ENCODE measurements around the gene TRIM28.

The TRIM28 gene

DNA sequence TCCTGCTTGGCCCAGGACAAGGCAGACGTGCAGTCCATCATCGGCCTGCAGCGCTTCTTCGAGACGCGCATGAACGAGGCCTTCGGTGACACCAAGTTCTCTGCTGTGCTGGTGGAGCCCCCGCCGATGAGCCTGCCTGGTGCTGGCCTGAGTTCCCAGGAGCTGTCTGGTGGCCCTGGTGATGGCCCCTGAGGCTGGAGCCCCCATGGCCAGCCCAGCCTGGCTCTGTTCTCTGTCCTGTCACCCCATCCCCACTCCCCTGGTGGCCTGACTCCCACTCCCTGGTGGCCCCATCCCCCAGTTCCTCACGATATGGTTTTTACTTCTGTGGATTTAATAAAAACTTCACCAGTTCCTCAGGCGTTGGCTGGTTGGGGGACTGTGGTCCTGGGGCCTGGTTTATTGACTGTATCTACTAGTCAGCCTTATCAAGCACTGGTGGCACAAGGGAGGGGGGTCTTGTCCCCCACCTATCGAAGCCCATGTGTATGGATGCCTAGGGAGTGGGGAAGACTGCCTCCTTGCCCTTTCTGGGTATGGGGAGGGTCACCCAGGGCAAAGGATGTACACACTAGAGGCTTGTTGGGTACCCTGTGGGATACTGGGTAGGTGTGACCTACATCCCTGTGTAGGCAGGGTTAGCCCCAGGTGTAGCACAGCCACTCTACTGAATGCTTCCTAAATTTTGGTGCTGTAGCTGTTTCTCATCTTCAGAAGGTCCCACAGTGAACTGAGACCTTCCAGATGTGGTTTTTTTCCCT, 6.7 kb downstream of the TRIM28 start:
- no peak for DNase-seq

GRCh38 chr19:58551123-58551497, 7.2 kb downstream of the TRIM28 start:
- DNase-seq, result no peak

GRCh38 chr19:58551577-58552471, 8.0 kb downstream of the TRIM28 start:
- DNase-seq, result no peak

GRCh38 chr19:58552655-58553054, 8.8 kb downstream of the TRIM28 start:
- no peak for DNase-seq

DNA sequence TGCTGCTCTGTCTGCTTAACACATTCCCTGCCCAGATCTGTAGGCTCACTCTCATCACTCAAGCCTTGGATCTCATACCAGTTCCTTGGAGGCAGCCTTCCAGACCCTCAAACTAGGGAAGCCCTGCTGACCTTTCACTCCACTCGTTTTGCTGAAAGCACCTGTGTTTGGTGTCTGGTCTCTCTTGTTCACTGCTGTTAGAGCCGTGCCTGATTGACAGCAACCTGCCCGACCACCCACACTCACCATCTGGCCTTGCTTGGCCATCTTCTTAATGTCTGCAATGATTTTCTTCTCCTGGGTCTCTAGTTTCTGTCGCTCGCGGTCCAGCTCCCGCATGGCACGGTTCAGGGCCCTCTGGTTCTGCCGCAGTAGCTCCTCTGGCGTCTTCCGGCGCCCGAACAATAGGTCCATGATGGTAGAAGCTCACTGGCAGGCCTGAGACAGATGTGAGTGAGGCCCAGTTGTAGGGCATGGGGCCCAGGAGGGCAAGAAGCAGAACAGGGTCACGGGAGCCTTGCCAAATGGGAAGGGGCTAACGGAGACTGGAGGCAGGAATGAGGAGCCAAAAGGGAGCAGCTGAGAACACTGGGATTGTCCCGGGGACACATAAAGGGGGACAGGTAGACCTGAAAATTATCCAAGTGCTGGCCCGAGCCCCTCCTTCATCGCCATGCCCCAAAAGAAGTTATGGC, 10.1 kb downstream of the TRIM28 start:
- DNase-seq, result no peak

DNA sequence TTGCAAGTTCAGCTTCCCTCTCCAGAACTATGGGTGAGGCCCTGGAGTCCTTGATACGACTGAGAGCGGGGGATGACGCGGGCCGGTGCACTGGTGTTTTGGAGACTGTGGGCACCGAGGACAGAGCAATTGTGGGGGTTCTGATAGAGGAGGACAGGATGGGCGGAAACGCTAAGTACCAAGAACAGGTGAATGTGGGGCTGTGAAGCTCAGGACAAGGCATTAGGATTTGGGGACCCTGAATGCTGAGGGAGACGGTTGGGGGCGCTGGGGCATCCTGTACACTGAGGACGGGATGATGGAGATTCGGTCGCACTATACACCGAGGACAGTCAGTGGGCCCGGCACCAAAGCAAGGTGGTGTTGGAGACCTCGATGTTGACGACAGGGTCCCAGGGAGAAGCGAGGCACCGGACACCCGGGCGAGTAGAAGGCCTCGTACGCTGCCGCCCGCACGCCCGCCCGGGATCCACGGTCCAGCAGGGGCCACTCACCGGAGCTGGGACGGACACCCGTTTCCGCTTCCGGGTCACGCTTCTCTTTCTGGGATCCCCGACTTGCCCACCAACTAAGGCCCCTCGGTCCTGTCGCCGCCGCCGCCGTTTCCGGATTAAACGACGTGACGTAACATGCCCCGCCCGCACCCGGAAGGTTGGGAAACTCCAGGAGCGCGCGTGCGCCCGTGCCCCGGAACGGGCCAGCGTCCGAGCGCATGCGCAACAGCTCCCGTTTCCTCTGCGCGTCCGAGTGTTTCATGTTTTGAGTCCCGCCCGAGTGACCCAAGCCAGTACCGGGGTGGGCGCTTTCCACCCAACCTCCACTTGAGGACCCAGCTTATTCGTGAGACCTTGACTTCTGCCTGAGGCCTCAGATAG, 10.9 kb downstream of the TRIM28 start, which contains the start of gene CHMP2A:
TSS of gene CHMP2A (minus strand) at position 612 of the 875 bp plus-strand sequence. CDS start 893 bp downstream, outside the sequence.
- DNase-seq, result no peak

- no peak for DNase-seq
Observed at GRCh38 chr19:58555369-58555885, 11.6 kb downstream of the TRIM28 start.

DNA sequence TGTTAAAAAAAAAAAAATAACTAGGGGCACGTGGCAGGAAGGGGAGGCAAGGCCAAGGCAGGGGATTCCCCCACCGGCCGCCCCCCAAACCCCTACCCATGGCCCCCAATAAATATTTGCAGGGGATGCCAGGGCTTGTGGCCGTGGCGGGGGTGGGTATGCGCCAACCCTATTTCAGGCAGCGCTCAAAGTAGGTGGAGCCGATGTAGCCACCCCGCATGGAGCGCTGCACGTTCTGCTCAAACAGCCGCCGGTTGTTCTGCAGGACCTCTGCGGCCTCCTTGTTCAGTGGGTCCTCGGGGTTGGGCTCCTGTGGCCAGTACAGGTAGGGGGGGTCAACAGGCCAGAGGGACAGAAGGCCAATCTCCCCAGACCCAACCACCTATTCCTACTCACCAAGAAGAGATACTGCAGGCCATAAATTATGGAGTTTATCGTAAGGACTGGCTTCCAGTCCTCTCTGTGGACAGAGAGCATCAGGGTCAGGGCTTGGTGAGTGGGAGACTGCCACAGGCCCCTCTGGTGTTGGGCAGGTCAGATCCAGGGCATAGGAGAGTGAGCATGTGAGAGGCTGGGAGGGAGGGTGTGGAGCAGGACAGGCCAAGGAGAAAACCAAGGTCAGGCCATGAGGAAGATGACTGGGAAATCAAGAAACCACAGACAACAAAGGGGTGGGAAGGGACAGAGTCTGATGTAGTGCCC, 12.2 kb downstream of the TRIM28 start:
- DNase-seq, result no peak

DNA sequence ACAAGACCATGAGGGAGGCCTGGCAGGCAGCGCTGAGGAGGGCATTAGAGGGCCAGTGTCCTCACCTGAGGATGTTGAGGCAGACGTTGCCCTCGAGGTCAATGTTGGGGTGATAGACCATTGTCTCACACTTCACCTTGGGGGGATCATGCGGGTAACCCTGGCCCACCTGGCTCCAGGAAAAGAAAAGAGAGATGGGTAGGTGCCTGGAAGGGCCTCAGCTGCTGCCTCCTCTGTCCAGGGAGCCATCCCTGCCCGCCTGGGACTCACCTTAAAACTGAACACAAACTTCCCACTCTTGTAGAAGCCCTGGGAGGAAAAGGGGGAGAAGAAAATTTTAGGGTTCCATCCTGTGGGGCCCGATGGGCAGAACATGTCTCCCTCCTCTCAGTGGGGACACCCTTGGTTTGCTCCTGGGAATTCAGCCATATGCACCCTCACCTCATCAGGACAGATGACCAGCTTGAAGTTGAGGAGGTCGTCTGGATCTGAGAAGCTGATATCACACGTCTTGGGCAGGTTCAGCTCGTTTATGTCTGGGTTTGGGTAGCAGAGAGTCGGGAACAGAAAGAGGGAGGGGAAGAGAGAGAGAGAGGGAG, 12.9 kb downstream of the TRIM28 start:
- DNase-seq, result no peak

DNA sequence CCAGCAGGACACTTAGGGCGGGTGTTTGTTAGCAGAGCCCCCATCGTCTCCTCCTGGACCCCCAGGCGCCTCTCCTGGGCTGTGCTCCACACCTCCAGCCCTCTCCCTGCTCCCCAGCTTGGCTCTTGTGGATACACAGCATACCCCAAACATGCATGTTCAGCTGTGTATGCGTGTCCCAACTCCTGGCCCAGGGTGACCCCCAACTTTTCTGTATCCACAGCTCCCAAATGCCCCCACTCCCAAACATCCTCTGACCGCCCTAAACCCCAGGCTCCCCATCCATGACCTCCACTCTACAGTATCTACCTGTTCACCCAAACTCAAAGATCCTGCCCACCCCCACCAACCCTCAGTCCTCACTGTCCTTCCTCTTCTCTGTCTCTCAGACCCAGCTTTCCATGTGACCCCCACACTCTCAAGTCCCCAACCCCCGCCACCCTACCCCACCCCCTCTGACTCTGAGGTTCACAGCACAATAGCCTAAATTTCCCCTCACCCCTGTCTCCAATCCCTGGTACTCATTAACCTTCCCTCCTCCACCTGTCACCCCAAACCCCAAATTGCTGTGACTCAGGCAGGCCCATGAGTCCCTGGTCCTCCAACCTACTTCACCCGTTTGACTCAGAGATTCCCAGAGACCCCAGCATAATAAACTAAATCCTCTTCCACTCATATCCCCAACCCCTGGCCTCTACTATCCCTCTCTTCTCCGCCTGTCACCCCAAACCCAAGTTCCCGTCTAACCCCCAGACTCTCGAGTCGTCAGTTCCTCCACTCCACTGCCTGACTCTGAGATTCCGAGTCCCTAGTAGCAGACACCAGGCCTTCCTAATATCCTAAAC, 13.6 kb downstream of the TRIM28 start:
- no peak for DNase-seq

DNA sequence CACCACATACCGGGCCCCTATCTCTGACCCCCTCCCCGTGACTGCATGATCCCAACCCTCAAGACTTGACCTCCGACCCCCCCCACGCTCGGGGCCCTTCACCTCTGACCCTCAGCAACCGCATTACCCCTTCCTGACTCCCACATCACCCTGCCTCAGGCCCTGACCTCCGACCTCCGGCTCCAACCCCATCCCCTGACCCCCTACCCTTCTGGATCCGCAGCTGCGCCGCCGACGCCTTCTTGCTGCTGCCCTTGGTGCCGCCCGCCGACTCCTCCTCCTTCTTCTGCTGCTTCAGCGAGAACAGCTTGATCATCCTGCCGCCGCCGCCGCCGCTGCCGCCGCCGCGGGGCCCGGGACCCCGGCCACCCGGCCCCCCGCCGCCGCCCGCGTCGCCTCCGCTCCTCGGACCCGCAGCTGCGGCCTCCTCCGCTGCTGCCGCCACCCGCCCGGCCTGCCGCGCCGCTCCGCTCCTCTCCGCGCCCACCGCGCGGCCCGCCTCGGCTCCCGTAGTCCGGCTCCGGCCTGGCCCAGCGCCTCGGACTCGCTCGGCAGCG, 14.3 kb downstream of the TRIM28 start, which contains the start of gene UBE2M:
TSS of gene UBE2M (minus strand) at position 546 of the 557 bp plus-strand sequence. CDS start at position 316, 230 bp downstream.
- no peak for DNase-seq

GRCh38 chr19:58558623-58559274, 14.9 kb downstream of the TRIM28 start:
- no peak for DNase-seq

DNA sequence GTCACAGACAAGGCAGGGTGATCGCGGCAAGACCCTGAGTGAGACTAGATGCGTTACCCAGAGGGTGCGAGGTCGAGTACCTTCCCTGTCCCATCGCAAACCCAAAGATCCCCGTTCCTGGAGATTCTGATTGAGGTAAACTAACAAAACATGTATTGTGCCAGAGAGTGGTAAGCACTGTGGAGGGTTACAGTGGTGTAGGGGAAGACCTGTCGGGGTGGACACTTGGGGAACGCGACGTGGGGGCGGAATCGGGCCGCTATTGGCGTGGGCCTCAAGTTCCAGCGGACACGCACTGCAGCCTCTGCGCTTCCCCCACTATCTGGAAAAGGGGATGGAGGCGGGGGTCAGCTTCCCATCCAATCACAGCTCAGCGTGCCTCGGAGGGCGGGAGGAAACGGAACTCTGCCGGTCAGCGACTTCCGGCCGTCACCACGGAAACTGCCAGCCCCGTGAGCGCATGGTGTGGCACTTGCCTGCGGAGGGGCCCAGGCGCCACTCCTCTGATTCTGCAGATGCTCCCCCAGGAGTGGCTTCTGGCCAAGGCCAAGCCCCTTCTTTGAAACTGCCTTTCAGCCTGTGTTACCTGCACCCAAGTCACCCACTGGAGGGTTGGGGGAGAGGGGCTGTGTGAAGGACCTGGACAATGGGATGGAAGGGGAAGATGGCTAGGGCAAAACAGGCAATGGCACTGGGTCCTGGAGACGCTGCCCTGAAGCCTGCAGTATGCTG, 15.6 kb downstream of the TRIM28 start:
- no peak for DNase-seq

DNA sequence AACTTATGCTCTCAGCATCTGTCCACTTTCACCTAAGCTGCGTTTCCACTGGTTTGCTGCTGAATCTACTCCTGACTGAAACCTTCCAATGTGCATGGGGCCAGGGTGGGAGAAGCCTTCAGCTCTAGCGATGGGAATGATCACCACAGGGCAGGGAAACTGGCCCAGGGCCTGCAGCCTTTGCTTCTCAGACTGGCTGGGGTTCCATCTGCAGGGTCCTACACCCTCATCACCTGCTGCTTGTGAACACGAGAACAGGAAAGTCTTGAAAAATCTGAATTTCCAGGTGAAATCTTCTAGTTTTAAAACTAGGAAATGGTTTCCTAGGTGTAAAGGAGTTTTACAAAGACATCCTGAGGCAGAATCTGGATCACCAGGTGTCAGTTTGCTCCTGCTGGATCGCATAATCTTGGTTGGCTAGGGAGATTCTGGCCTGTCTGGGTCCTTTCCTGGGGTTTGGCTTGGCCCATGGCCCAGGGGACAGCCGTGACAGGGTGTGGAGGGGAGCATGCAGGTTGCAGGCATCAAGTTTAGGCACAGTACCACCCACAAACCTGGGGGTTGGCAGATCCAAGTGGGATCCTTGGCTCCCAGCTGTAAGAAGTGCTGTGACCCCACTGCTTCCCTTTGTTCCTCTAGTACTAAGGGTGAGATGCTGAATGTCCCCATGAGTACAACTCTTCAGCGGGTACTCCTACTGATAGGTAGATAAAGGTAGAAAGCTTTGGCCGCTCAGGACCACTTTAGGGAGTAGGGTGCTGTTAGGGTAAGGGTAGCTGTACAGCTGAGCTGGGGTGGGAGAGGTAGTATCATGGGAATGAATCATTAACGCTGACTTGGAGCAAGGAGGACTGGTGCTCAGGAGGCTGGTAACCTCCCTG, 16.4 kb downstream of the TRIM28 start:
- DNase-seq, result no peak

DNA sequence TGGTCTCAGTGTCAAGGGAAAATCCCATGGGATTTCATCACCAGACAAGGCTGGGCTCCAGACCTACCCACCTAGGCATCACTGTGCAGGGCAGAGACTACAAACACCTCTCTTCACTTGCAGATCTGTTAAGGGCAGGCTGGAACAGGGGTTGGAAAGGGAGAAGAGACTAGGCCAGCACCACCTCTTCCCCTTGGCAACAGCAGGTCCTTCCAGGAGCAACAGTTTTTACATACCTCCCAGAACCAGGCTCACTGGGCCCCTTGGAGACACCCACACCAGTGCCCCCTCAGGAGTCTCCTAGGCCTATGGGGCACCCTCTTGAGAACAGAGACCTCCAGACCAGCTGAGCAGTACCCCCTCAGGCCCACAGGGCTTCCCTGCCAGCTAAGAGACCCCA, 17.1 kb downstream of the TRIM28 start:
- no peak for DNase-seq

GRCh38 chr19:58561373-58562121, 17.7 kb downstream of the TRIM28 start:
- DNase-seq, result no peak
